Stimulated activated CD4-positive, alpha-beta T cell treated with anti-CD3 and anti-CD28 coated beads, Interleukin-1b, Interleukin-23, amount 100 ng/mL, for 1 hour (primary cell): ENCODE data around the gene CELF5.
"Not testable (repeated sequence)": the region's sequence is repeated elsewhere in the genome, so short reads cannot be mapped to it uniquely, and the experiment has no call there.

ENCODE experiments used
- DNase-seq, 2 donors: peaks; one replicate each; pipeline ENCODE4 v3.0.0-alpha.2; 2020; ENCODE audit warnings: low read depth in 2 of 2

CELF5 gene

DNA sequence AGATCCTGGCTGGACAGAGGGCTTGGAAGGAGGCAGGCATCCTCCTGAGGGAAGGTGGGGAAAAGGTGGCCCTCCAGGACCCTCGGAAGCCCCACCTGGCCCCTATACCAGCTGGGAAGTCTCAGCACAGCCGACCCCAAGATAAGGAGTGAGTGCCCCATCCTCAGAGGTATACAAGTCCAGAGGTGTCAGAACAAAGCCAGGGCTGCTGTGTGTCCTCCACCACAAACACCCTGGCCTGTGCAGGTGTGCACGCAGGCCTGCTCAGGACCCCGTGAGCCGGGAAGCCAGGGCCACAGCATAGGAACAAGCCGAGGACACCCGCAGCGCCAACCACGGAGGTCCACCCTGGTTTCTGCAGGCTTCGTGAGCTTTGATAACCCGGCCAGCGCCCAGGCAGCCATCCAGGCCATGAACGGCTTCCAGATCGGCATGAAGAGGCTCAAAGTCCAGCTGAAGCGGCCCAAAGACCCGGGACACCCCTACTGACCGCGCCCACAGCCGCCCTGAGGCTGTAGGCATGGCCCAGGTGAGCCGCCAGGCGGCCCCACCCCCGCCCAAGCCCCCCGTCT is 68.6 kb downstream of the CELF5 start:
- DNase-seq = no peak

DNA sequence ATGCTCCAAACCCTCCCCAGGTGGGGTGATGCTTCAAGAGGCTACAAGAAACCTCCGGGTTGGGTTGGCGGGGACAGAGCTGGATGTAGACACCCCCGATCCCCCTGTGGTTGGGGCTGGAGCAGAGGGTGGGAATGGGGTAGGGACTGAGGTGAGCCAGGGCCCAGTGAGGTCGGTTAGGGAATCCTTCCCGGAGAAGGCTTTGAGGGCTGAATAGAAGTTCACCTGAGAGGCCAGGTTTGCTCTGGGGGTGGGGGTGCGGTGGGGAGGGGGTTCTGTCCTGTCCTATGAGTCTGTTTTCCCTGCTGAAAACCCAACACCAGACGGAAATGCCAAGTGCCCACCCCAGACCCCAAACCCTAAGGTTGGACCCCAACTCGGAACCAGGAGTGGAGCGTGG is 69.1 kb downstream of the CELF5 start:
- no peak for DNase-seq

DNA sequence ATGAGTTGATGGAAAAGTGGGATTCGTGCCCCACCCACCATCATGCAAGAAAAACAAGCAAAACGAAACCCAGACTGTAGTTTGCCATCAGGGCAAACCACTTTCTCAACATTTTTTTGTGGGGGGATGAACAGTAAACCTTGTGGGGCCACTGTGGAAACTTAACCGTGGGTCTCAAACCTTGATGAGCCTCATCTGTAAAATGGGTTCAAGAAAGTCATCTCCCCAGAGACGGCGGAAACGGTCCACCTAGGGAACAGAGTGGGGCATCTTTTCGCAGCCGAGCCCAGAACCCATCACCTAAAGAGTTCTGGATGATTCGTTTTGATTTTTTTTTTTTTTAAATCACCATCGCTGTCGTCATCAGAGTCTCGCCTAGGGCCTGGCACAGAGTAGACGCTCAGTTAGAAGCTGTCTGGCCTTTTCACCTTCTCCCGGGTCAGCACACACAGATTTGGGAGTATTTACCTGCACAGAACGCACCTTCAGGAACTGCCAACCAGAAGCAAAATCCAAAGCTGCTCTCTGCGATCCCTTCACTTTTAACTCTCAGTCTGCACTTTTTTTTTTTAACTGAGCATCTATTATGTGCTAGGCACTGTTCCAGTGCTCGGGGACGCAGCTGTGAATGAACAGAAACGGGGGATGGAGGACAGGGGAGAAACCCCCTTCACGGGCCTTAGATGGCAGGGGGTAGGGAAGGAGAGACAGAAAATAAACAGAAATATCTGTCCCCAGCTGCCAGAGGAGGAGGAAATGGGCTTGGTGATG is 69.8 kb downstream of the CELF5 start:
- no peak for DNase-seq

DNA sequence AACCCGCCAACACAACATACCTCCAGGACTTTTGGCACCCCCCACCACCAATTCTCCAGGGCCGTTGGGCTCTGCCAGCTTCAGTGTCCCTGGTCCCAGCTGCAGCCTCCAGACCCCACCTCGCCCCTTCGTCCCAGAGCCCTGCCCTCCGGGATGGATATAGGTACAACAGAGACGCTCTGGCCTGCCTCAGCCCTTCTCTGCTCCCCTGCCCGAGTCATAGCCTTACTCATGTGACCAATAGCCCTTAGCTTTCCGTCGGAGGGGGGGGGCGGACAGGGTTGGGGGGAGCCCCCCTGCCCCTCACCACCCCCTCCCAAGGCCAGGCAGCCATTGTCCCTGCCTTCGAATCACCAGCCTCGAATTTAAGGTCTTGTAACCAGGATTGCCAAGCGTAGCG is 71.1 kb downstream of the CELF5 start:
- no peak for DNase-seq

DNA sequence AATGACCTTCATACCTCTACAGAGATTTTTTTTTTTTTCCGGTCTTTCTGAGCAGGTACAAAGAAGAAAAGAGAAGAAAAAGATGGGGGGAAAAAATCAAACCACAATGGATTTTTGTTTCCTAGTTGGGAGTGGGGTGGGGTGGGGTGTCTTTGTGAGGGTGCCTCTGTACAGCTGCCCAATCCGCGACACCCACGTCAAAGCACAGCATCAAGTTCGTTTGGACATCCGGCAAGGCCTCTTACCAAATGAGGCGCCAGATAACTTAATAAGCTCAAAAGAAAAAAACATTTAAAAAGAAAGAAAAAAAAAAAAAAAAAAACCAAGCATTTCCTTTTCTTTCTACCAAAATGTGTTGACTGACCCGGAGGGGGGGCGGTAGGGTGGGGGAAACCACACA is 71.6 kb downstream of the CELF5 start:
- no peak for DNase-seq

DNA sequence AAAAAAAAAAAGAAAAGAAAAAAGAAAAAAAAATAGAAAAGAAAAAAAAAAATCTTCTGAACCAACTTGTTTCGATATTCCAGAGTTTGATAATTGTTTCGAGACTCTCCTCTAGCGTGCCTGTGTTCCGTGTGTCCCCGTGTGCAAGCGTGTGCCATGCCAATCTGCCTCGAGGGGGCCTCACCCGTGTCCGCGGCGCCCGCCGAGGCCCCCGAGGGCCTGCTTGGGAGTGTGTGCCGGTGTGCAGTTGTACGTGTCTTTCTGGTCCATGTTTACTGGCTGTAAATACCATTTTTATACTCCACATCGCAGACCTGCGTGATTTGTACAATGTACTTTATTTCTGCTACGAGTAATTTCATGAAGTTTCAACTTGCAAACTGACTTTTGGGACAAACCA is 72.0 kb downstream of the CELF5 start:
- DNase-seq = no peak

DNA sequence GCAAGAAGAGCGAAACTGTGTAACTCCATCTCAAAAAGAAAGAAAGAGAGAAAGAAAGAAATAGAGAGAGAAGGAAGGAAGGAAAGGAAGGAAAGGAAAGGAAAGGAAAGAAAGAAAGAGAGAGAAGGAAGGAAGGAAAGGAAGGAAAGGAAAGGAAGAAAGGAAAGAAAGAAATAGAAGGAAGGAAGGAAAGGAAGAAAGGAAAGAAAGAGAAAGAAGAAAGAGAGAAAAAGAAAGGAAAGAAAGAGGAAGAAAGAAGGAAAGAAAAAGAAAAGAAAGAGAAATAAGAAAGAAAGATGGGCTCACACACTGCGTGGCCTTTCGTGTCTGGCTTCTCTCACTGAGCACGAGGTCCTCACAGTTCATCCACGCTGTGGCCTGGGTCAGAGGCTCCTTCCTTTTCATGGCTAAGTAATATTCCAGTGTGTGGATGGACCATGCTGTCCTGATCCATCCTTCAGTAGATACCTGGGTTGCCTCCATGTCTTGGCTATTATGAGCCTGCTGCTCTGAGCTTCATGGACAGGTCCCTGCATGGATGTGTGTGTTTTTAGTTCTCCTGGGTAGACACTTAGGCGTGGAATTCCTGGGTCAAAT is 74.5 kb downstream of the CELF5 start:
- no peak for DNase-seq

DNA sequence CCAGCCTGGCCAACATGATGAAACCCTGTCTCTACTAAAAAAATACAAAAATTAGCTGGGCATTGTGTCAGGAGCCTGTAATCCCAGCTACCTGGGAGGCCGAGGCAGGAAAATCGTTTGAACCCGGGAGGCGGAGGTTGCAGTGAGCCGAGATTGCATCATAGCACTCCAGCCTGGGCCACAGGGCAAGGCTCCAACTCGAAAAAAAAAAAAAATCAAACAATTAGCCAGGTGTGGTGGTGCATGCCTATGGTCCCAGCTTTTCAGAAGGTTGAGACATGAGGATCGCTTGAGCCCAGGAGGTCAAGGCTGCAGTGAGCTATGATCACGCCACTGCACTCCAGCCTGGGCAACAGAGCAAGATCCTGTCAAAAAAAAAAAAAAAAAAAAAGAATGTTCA is 76.1 kb downstream of the CELF5 start:
- not testable (repeated sequence) for DNase-seq

DNA sequence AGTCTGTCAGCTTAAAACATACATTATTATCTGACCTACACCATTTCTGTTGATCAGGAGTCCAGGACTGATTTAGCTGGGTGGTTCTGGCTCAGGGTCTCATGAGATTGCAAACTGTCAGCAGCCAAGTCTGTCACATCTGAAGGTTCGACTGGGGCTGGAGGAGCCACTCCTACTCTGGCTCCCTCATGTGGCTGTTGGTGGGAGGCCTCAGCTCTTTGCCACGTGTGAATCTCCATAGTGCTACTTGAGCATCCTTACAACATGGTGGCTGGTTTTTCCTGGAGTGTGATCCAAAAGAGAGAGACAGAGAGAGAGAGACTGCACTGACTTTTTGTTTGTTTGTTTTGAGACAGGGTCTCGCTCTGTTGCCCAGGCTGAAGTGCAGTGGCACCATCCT is 78.3 kb downstream of the CELF5 start:
- no peak for DNase-seq

DNA sequence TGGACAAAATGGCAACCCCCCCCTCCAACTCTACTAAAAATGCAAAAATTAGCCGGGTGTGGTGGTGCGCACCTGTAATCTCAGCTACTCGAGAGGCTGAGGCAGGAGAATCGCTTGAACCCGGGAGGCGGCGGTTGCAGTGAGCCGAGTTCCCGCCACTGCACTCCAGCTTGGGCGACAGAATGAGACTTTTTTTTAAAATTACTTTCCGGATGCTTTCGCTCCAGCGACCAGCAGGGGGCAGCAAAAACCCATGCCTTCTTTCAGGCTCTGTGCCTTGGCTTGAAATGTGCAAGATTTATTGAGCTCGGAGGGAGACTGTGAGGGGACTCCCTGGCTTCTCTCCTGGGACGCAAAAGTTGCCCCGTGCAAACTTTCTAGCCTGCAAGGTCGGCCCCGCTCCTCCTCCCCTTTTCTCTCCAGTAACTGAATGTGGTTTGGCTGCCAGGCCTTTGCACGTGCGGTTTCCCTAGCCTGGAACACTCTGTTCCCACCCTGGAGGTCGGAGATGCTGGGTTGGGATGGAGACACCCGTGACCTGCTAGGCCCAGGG is 80.5 kb downstream of the CELF5 start:
- peak; percentile 26 to 71 for DNase-seq

DNA sequence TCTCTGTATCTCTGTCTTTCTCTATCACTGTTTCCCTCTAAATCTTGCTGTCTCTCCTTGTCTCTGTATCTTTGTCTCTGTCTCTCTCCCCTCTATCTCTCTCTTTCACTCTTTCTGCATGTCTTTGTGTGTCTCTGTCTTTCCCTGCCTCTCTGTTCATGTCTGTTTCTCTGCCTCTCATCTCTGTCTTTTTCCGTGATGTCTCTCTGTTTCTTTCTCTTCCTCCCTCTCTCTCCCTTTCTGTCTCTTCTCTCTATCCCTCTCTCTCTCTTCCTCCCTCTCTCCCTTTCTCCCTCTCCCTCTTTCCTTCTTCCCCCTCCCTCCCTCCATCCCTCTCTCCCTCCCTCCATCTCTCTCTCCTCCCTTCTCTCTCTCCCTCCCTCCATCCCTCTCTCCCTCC is 85.3 kb downstream of the CELF5 start:
- DNase-seq = no peak

DNA sequence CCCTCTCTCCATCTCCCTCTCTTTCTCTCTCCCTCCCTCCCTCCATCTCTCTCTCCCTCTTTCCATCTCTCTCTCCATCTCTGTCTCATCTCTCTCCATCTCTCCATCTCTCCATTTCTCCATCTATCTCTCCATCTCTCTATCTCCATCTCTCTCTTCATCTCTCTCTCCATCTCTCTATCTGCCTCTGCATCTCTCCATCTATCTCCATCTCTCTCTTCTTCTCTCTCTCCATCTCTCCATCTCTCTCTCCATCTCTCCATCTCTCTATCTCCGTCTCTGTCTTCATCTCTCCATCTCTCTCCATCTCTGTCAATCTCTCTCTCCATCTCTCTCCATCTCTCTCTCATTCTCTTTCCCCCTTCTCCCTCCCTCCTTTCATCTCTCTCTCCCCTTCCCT is 85.8 kb downstream of the CELF5 start:
- DNase-seq = no peak

DNA sequence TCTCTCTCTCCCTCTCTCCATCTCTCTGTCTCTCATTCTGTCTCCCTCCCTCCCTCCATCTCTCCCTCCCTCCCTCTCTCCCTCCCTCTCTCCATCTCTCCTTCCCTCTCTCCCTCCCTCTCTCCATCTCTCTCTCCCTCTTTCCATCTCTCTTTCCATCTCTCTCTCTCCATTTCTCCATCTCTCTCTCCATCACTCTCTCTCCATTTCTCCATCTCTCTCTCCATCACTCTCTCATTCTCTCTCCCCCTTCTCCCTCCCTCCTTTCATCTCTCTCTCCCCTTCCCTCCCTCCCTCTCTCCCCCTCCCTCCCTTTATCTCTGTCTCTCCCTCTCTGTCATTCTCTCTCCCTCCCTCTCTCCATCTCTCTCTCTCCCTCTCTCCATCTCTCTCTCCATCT is 86.2 kb downstream of the CELF5 start:
- no peak for DNase-seq

DNA sequence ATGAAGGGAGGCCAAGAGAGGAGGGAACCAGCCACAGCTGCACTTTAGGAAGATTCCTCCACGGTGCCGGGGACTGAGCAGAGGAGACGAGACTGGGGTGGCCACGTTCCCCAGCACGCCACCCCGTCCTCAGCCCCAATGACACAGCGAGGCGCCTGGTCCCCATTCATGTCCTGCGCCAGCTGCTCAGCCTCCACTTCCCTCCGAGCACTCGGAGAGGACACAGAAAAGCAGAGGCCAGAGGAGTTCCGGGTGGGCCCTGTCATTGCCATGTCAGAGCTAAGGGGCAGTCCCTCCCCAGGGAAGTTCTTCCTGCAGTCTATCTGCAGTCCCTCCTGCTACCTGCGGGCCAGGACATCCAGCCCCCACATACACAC is 88.7 kb downstream of the CELF5 start:
- no peak for DNase-seq

DNA sequence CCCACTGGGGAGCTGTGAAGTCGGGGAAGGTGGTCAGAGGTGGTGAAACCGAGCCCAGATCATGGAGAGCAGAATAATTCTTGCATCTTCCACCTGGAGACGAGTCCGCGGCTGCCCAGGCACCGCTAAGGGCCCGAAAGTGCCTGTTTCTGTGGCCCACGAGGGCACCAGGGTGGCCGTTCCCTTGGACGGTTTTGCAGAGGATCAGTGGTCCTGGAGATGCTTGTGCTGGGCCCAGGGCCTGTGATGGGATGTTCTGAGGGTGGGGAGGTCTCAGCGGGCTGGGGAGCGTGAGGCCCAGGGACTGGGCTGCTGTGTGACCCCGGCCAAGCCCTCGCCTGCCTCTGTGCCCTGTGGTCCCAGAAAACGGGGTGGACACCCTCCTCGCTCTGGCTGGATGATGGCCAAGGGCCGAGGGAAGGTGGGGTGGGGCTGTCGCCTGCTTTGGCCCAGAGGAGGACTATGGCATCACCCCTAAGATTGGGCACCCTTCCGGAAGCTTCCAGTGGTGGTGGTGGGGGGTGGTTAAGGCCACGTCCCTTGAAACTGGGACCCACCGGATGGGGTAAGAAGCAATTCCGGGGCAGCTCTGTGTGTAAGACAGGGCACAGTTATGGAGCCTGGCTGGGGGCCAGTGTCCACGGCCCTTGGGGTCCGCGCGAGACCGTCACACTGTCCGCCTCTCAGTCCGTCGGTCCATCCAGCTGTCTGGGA is 90.7 kb downstream of the CELF5 start:
- DNase-seq = no peak

DNA sequence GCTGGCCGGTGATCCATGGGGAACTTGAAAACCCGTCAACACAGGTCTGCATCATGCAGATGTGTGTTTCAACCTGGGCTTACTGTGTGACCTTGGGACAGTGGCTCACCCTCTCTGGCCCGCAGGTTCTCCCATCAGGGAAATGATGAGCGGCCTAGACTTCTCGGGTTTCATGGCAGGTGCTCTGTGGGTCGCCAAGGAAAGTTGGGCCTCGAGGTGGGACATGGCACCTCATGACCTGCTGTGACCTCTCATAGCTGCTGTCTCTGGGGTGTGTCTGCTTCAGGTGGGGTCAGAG is 91.2 kb downstream of the CELF5 start:
- no peak for DNase-seq

DNA sequence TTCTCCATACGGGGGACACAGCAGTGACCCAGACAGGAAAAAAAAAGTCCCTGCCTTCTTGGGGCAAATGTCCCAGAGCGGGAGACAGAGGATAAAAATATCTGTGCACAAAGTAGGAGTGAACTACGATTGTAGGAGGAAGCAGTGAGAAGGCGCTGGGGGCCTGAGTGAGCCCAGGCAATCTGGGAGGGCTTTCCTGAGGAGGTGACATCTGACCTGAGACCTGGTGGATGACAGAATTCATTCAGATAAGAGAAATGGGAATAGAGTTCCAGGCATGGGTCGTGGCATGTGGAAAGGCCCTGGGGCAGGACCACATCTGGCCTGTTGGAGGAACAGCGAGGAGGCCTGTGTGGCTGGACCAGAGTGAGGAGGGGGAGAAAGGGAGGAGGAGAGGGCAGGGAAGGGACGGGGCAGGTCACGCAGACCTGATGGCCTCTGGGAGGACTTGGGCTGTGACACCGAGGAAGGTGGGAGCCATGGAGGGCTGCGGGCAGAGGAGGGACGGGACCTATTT is 91.7 kb downstream of the CELF5 start:
- DNase-seq = no peak

DNA sequence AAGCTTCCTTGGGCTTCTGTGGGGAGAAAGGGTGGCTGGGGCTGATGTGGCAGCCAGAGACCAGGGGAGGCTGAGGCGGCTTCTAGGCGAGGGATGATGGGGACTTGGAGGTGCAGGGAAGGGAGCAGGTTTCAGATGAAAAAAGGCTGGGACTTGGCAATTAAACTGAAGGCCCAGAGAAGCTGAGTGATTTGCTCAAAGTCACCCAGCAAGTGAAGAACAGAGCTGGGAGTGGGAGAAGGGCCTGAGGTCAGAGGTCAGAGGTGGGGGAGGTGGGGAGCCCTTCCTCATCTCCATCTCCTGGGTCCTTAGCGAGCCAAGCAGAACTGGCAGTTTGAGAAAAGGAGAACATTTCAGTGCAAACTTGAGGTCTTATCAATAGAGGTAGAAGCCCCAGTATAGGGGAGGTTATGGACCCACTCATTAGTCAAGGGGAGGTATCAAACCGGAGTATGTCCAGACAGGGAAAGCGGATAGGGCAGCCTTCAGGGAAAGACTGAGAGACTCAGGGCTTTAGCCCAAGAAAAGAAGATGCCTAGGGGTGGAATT is 92.3 kb downstream of the CELF5 start:
- DNase-seq = no peak

DNA sequence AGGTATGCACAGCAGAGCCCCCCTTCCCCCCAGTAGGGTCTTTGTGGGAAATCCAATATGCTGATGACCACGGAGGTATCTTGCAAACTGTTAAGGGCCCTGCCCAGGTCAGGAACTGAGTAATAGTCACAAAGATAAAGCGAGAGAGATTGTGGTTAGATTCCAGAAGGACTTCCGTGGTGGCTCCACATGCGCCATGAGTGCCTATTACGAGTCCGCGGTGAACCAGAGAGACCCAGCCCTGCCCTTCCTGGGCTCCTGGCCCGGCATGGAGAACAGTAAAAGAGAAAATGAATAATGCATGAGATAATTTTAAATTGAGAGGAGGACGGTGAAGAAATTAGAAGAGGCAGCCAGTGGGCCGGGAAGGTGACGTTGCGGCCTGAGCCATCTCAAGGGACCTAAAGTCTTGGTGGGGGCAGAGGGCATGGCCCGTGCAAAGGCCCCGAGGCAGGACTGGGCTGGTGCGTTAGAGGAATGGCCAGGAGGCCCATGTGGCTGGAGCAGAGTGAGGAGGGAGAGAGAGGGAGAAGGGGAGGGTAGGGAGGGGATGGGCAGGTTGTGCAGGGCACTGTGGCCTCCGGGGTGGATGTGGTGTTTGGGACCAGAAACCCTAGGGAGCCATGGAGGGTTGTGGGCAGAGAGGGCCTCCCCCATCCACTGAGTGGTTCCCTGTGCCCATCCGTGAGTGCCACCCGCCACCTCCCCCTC is 95.3 kb downstream of the CELF5 start:
- DNase-seq = no peak

DNA sequence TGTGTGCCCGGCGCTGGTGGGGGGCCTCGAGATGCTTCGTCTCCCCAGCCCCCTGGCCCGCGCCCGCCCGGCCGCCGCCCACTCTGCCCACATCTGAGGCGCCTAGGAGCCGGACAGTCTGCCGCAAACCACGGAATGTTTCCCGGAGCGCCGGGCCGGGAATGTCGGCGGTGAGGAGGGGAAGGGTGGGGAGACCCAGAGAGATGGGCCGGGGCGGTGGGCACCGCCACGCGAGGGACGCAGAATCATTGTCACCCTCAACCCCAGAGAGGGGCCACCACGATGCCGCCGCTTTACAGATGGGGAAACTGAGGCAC is 95.9 kb downstream of the CELF5 start:
- DNase-seq = no peak

DNA sequence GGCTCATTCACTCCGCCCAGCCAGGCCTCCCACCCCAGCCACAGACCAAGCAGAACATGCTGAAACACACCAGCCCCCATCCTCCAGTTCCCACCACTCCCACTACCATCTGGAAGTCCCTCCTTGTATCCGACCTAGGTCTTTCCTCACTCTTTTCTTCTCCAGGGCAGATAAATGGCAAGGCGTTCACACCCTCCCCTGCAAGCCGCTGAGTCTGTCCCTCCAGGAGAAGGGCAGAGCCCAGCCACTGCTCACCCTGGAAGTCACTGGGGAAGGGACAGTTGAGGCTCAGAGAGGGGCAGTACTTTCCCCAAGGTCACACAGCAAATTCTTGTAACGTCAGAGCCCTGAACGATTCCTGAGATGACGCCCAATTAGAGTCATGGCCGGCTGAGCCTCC is 96.4 kb downstream of the CELF5 start:
- DNase-seq = no peak

DNA sequence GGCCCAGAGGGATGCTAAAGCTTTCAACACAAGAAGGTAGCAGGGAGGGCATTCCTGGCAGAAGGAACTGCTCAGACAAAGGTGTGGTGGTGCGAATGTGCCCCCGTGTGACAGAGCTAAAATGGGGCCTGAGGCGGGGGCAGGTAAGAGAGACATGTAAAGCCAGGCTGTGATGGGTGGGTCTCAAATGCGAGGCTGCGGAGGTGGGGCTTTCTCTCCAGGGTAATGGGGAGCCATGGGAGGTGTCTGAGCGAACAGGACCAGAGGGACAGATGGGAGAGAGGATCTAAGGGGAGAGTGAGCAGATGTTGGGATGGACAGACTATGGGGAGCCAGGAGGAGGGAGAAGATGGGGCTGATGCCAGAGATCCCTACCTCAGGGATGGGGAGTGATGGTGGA is 97.2 kb downstream of the CELF5 start:
- DNase-seq = no peak
